Measurements from ENCODE around the gene C11orf52.
"Not testable (repeated sequence)": the region's sequence is repeated elsewhere in the genome, so short reads cannot be mapped to it uniquely, and the experiment has no call there.

C11orf52 gene, protein sequence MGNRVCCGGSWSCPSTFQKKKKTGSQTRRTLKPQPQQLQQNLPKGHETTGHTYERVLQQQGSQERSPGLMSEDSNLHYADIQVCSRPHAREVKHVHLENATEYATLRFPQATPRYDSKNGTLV

DNA sequence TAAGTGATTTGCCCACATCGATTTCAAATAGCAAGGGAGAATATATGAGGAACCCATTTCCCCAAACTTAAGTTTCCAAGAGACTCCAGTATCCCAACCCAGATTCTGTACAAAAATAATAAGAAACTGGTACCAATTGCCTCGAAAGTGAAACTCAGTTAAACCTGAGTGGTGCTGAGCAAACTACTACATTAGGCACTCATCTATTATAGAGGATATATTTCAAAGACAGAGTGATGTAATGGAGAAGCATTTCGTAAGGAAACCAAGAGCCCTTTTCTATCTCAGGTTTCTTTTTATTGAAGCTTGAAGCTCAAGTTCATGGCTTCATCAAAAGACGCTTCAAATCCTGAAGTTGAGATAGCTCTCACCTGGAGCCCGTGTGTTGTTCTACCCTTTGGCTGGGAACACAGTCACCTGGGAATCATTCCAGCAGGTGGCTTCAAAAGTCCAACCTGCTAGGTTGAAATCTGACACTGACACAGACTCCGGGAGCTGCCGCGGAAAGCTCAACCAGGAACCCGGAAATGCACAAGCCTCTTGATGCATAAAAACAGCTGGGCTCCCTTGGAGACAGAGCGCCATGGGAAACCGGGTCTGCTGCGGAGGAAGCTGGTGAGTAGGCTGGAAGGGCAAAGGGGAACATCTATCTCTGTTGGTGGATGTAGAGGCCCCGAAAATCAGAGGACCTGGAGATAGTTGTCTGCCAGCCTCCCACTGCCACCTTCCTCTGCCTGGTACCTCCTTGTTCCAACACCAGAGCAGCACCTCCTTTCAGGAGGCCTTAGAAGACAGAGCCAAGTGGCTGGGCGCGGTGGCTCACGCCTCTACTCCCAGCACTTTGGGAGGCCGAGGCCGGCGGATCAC, at the start of gene C11orf52:
C11orf52 (plus strand) TSS at position 524 of the 867 bp plus-strand sequence; CDS start at position 584, 60 bp downstream.
- no peak for DNase-seq

DNA sequence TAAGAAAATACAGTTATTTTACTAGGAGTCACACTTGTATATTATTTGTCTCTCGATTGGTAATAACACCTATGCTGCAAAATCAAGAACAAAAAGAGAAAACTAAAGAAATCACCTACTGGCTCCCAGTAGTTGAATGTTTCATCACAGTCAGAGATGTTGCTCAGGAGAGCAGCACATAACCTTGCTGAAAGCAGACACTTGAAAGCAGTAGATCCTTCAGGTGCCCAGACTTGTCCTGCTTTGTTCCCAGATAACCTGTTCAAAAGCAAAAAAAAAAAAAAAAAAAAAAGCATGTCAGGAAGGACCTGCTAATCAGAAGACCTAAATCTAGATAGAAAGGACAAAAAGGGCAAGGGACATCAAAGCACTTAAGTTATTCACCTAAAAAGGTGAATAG, 48.6 kb upstream of the C11orf52 start:
- no peak for DNase-seq

DNA sequence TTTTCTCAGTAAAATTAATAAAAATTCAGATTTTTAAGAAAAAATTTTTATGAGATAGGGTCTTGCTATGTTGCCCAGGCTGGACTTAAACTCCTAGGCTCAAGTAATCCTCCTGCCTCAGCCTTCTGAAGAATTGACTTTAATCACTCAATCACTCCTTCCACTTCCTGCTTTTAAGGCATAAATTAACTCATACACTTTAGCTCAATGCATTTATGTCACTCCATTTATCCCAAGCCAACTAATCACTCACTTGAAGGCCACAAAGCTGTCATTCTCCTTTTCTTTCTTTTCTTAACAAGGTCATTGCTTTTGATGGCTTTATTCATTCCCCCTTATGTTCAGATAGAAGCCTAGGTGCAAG, 48.2 kb upstream of the C11orf52 start:
- DNase-seq, result no peak

DNA sequence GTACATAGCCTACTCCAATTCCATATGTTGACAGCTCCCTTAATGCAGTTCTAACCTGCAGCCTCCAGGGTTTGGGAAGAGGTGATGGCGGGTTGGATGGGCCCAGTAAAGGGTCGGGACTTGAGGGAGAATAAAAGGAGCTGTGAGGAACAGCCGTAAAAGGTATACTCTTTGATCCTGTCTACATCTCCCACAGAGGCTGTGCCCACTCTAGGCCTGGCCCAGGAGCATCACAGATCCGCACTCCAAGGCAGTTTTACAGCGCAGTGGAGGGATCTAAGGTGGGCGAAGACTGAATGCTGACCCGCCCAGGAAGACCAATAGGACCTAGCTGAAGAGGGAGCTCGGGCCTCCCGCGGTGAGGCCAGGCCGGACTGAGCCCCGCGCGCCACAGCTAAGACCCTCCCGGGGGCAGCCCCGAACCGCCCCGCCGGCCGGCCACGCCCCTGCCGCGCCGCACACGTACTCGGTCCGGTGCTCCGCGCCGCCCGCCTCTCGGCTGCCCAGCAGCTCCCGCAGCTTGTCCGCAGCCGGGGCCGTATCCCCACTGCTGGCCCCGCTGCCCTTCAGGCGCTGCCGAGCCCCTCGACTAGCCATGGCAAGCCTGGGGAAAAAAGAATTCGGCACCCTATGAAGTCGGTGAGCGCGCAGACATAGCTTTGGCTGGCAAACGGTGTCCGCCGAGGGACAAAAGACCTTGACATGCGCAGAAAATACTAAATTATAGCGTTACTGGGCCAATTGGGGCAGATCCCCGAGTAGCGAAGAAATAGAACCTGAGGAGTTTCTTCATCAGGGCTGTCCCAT, 47.6 kb upstream of the C11orf52 start, which contains the start of gene ALG9:
ALG9 (minus strand) TSS at position 696 of the 807 bp plus-strand sequence; CDS start at position 597, 99 bp downstream.
- peak; percentile 79 for DNase-seq

DNA sequence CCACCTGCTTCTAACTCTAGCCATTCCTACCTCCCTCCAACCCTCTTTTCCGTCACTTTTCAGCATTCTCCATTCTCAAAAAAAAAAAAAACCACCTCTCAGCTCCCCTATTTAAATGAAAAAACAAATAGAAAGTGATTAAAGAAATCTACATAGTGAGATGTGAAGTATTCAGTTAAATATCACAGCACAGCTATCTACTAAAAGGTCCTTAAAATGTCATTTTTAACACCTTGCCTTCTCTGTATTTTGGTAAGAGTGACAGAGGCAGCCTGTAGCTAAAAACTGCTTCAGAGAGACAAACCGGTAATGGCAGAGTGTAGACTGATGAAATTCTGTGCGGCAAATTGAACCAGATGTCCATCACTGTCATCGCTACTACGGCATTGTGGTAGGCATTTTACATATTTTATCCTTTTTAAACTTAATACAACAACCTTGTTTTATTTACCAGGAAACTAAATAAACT, 47.0 kb upstream of the C11orf52 start:
- DNase-seq, result no peak

DNA sequence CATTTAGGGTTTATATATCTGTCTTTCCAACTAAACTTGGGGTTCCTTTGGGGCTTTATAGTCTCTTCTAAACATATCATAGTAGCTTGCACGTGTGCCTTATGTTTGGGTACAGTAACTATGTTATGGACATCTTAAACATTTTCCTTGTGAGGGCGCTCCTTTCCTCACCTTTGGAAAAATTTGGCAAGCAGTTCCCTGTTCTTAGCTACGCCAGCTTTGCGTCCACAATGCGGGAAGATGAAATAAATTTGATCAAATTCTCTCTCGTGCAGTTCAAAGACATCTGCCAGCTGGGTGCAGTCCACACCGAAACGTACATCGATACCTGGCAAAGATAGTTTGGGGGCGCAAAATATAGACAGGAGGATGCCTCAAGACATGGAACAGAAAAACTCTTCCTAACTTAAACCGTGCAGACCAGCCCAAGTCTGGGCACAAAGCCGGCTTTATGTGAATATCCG, 40.3 kb upstream of the C11orf52 start:
- no peak for DNase-seq

DNA sequence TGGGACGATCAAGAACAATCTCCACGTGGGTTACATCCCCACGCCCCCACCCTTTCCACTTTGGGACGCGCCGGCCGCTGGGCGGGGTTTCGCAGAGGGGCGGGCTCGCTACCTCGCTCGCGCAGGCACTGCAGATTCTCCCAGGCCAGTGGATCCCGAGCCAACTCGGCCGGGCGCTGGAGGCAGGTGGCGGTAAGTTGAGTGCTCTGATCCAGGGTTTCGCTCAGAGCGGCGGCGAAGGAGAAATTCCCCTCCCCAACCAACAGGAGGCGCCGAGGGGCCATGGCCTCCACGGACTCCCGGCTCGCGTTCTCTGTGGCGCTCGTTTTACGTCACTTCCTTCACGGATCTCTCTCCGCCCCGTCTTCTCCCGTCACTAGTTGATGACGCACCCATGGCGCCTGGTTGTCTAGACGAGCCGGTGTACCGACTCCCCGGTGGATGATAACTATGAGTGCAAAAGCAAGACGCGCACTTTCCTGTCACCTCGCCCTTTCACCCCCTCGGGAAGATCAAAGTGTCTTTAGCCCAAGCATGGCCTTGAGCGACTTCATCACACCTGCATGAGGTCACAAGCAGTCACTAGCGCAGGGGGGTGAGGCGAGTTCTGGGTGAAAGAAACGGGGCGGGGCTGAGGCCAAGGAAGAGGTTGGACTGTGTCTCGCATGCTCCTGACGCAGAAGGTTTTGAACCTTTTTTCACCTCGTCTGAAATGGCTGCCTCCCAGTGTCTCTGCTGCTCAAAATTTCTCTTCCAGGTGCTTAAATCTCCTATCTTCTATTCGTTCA, 39.7 kb upstream of the C11orf52 start, which contains the start of the genes CFAP68 and FDXACB1:
CFAP68 (plus strand) TSS at position 693 of the 788 bp plus-strand sequence; CDS start at position 713, 20 bp downstream.
FDXACB1 (minus strand) TSS at position 317 of the 788 bp plus-strand sequence; CDS start at position 284, 33 bp downstream.
- DNase-seq, result peak; percentile 90

DNA sequence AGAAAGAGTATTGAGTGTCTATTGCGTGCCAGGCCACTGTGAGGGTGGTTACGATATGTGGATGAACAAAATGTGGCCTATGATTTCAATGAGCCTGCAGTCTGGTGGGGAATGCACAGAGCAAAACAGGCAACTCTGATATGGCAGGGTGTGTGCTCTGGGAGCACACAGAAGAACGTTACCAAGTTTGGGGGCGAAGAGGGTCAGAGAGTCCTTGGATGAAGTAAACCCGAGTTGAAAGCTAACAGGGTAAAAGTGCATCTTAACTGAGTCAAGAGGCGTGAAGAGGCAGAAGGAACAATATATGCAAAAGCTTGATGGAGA, 39.1 kb upstream of the C11orf52 start:
- DNase-seq, result no peak

DNA sequence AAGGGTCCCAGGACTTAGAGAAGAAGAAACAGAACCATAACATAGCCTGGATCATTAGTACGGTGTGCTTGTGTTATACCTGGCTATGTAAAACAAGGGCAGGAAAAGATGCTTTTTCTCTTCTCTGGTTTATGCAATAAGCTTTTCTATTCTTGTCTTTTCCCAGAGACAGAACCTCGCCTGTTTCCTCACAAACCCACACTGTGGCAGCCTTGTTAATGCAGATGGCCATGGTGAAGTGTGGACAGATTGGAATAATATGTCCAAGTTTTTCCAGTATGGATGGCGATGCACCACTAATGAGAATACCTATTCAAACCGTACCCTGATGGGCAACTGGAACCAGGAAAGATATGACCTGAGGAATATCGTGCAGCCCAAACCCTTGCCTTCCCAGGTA, 36.5 kb upstream of the C11orf52 start:
- DNase-seq, result no peak

DNA sequence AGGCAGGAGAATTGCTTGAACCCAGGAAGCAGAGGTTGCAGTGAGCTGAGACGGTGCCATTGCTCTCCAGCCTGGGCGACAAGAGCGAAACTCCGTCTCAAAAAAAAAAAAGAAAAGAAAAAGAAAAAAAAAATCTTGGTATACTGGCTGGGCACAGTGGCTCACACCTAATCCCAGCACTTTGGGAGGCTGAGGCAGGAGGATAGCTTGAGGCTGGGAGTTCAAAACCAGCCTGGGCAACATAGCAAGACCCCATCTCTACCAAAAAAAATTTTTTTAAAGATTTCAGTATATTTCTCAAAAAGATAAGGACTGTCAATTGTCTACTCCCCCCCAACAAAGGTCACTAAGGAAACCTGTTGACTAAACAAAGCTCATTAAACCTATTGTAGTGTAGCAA, 33.7 kb upstream of the C11orf52 start:
- DNase-seq, result not testable (repeated sequence)

DNA sequence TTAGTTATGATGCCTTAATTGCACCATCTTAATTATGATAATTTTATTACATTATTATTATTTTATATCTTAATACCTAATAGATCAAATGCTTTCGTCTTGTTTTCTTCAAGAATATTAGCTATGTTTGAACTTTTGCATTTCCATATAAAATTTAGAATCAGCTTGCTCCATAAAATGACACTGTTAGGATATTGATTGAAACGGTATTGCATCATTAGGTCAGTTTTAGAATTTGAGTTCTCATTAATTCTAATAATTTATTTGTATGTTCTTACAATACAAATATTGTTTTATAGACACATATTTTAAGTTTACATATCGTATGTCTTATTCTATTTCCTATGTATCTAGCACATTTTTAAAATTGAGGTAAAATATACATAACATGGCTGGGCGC, 32.7 kb upstream of the C11orf52 start:
- no peak for DNase-seq

DNA sequence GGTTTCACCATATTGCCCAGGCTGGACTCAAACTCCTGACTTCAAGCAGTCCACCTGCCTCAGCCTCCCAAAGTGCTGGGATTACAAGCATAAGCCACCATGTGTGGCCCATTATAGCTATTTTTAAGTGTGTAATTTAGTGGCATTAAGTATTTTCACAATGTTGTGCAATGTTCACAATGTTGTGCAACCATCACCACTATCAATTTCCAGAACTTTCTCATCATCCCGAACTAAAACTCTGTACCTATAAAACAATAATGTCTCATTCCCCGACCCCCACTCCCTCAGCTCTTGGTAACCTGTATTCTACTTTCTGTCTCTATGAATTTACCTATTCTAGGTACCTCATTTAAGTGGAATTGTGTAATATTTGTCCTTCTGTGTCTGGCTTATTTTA, 31.9 kb upstream of the C11orf52 start:
- no peak for DNase-seq

DNA sequence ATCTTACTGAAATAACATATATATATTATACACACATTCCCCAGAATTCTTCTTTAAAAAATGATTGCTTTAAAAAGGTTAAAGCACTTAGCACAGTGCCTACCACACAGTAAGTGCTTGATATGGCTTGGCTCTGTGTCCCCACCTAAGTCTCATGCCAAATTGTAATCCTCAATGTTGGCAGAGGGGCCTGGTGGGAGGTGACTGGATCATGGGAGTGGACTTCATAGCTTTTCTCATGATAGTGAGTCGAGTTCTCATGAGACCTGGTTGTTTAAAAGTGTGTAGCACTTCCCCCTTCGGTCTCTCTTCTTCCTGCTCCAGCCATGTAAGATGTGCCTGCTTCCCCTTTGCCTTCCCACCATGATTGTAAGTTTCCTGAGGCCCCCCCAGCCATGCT, 13.3 kb upstream of the C11orf52 start:
- no peak for DNase-seq

DNA sequence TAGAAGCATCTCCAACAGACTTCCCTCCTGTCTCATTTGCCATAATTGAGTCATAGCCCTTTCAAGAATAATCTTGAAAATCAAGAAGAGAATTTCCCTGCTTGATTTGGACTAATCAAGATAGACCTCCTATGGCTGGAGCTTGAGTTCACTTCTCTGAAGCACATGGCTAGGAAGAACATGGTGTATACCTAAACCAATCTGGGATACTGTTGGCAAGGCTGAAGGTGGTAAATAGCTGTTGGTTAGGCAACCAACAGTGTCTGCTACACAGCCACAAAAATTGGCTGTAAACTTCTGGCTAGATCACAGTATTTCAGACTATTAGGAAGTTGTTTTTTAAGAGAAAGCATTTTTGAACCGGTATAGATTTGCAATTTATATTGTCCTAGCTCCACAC, 12.0 kb upstream of the C11orf52 start:
- DNase-seq, result no peak

DNA sequence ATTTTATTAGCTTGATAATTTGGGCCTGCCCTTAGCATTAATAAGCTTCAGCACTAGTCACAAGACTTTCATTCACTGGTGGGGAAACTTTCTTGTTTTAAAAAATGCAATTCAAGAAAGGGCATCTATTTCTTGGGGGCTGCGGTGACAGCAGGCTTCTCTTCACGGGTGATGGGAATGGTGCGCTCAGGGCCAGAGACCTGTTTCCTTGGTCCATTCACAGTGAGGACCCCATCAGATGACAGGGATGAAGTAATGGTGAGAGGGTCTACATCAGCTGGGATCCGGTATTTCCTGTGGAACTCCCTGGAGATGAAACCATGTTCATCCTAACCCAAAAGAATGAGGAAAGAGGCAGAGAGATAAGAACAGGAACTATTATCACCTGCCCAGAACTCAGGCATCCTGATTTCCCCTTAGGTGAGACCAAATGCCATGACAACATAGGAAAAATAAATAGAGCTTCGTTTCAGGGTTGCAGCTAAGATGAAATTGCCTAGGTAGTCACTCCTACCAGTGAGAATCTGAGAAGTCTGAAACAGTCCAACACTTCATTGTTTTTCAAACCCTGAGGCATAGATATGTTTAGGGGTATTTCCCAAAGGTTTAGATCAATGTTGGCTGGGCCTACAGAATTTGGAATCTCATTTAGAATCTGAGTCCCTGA, 9.9 kb upstream of the C11orf52 start:
- no peak for DNase-seq

DNA sequence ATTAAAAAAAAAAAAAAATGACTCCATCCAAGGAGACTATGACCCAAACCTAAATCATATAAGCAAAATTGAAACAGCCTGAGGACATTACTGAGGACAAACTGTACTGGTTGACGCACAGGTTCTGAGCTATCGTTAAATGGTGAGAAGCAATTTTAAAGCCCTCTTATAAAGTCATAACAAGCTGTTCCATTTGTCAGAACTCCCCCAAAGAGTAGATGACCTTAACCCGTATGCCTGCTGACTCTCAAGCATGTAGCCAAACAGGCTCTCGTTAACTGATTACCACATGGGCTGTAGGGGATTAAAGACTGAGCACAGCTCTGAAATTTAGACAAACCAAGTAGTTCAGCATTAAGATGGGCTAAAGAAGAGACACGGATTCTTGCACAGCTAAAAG, 9.3 kb upstream of the C11orf52 start:
- no peak for DNase-seq

DNA sequence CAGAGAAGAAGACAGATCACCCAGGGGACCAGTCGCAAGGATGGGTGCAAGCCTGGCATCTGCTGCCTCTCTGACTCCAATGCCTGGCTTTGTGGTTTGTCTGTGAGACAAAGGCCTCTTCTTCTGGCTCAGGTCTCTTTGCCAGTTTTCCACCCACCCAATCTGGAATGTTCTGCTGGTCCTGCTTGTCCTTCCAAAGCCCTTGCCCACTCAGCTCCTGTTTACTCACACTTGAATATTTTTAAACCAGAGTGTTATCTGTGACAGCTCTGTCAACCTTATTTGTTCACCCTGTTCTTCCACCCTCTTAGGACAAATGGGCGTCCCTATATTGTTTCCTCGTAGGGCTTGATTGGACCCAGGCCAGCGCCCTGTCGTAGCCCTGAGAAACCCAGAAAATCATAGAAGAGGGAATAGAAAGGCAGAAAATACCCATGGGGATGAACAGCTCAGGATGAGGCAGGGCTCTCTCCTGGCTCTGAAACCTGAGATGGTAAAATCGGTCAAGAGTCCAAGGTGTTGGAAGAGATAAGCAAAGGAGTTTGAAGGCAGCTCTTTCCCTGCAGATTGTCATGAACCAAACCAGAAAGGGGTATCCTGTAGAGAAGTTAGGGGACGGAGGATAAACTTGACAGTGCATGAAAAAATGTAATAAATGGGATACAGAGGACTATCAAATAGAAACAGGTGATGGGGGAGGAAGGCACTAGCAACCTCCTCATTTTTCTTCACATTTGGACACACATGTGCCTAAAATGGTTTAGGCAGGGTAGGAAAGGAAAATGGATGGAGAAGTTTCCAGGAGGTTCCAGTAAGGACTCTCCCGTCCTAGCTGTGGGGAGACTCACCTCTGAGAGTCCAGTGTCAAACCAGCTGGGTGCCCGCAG, 7.8 kb upstream of the C11orf52 start:
- DNase-seq, result no peak

DNA sequence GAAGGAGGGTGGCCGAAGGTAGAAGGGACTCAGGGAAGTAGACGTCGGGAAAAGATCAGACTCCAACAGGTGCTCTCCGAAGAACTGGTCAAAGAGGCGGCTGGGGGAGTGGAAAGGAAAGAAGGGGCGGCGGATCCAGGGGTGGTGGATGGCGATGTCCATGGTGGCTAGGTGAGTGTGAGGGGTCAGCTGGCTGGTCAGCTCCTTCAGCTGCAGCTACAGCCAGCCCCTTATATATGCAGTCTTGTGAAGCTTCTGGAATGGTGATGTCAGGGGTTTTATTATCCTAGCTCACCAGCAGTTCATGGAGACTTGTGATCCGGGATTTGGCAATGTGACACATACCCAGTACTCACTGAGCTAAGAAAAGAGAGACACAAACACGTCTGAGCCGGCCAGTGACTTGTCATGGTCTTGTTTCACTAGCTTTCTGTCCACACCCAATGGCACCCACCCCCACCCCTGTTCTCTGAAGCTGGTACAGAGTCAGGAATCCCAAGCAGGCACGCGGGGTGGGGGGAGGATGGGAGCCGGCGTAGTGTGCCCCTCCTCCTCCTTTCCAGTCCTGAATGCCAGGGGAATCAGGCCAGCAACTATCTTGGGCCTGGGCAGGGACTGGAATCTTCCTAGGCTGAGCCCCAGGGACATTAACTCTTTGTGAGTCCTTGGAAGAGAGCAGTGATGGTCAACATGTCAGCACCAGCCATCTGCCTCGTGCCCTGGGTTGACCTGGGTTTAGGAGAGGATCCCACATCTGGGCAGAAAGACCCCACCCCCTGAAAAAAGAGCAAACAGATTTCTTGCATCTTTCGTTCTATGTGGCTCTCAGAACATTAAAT, 6.9 kb upstream of the C11orf52 start, which contains the start of gene CRYAB:
CRYAB (minus strand) TSS at position 208 of the 839 bp plus-strand sequence; CDS start at position 162, 46 bp downstream.
- DNase-seq, result no peak

DNA sequence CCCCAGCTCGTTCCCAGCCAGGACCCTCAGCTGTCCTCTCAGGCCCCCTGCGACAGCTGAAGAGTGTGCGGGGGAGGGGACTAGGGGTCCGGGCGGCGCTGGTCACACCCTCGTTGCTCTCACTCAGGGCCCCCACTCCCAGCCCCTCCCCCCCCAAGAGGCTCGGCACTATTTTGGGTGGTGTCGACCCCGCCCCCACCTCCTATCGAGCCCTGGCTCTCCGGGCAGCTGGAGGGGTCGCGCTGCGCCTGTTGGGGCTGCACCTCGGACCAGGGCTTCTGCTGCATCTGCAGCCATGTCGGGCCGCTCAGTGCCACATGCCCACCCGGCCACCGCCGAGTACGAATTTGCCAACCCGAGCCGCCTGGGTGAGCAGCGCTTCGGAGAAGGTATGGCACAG, 6.2 kb upstream of the C11orf52 start, which contains the start of gene HSPB2:
HSPB2 (plus strand) TSS at position 200 of the 400 bp plus-strand sequence; CDS start at position 296, 96 bp downstream.
- no peak for DNase-seq

Data from activated CD4-positive, alpha-beta T cell treated with anti-CD3 and anti-CD28 coated beads for 1 hour (primary cell).